Activated B cell treated with CpG ODN at 0.5 μM for 24 hours (primary cell): ENCODE measurements around the gene CXCL17. TPM values are rescaled to one million over a fixed set of nuclear protein-coding genes. Genes with fewer than 3 reads are reported as not detected.
A peak's percentile ranks its signal among the peaks of the same experiment; 100 is the strongest.

Source experiments
- ATAC-seq: fragments of 200-7000 bp; cut with Tn5 transposase; one replicate; pipeline ENCODE4 v1.10.0; 2021; ENCODE audit warnings: low read depth, mild to moderate bottlenecking, moderate library complexity
- CTCF ChIA-PET: fragments of 350-600 bp; sonication (Branson Sonifier 250); formaldehyde crosslinking; loops from one replicate; lab custom pipeline; 2021; ENCODE audit warnings: antibody characterized with exemption; lab: Charles Lee
- POLR2A ChIA-PET: fragments of 350-600 bp; sonication (Branson Sonifier 250); formaldehyde crosslinking; loops from one replicate; lab custom pipeline; 2021; ENCODE audit warnings: antibody characterized with exemption; lab: Charles Lee
- DNase-seq: peaks from one replicate; pipeline ENCODE4 v3.0.0; 2022
- H3K27ac Mint-ChIP-seq: one replicate; pipeline ENCODE4 v1.8.0; 2020; ENCODE audit warnings: mixed read lengths
- H3K27me3 Mint-ChIP-seq: one replicate; pipeline ENCODE4 v1.8.0; 2021; ENCODE audit warnings: mixed read lengths
- H3K36me3 Mint-ChIP-seq: one replicate; pipeline ENCODE4 v1.8.0; 2021; ENCODE audit warnings: low read depth, mixed read lengths
- H3K4me1 Mint-ChIP-seq: one replicate; pipeline ENCODE4 v1.8.0; 2021; ENCODE audit warnings: mixed read lengths
- H3K4me3 Mint-ChIP-seq: one replicate; pipeline ENCODE4 v1.8.0; 2020; ENCODE audit warnings: mild to moderate bottlenecking, mixed read lengths
- H3K9me3 Mint-ChIP-seq: one replicate; pipeline ENCODE4 v1.8.0; 2020; ENCODE audit warnings: mixed read lengths
- CTCF ChIP-seq: fragments of 200-600 bp; IDR thresholded peaks from one replicate; pipeline ENCODE4 v1.8.0; 2022; ENCODE audit warnings: antibody characterized with exemption, mild to moderate bottlenecking
- intact Hi-C: fragments of 100-400 bp; cut with micrococcal nuclease; formaldehyde crosslinking; loops from one replicate; pipeline ENCODE4 v1.15.1; 2024
- total RNA-seq: library from RNA; stranded (reverse); gene quantifications from 2 replicates; pipeline ENCODE4 v1.2.3, GENCODE V29; 2022

CXCL17 gene
- total RNA-seq, 1 donor from 2014 or later = not detected

- no peaks in the 10 kb centered on the region for H3K27me3 Mint-ChIP-seq
- intact Hi-C loops = loop anchor here (2.0 to 5.0 kb wide), 3 partner anchors 25 to 293 kb away; no protein-coding TSS in a partner anchor
- POLR2A ChIA-PET = interaction anchor here (1.3 to 2.3 kb wide), 4 partner anchors 16 to 308 kb away, joined by 3 to 23 read pairs (median 7); no protein-coding TSS in a partner anchor
- ATAC-seq (peak; percentile 19), DNase-seq (peak; percentile 55)
- peak overlapping the region; percentile 98 for H3K27ac Mint-ChIP-seq
- H3K4me3 Mint-ChIP-seq = peak overlapping the region; percentile 98
- H3K4me1 Mint-ChIP-seq = peaks cover 46% of the 10 kb centered on the region
- H3K36me3 Mint-ChIP-seq = peaks cover 26% of the 10 kb centered on the region
- no peaks in the 10 kb centered on the region for H3K9me3 Mint-ChIP-seq
- CTCF ChIA-PET = interaction anchor here (0.6 to 3.9 kb wide), 5 partner anchors 12 to 50 kb away, joined by 3 to 24 read pairs (median 15); no protein-coding TSS in a partner anchor
- TF ChIP-seq CTCF = no peak
Observed at GRCh38 chr19:42422092-42422900, 20.4 kb downstream of the CXCL17 start.

- DNase-seq = no peak
- intact Hi-C loops = loop anchor here (2.0 to 5.0 kb wide), 3 partner anchors 25 to 293 kb away; no protein-coding TSS in a partner anchor
- Mint-ChIP-seq H3K27me3 (no peaks in the 10 kb centered on the region), H3K4me3 (peak overlapping the region; percentile 98), H3K9me3 (no peaks in the 10 kb centered on the region), H3K36me3 (peaks cover 28% of the 10 kb centered on the region), H3K4me1 (peaks cover 46% of the 10 kb centered on the region), H3K27ac (peak overlapping the region; percentile 98)
- no peak for ATAC-seq
- POLR2A ChIA-PET = no interaction called here
- CTCF ChIA-PET = interaction anchor here (0.6 to 3.9 kb wide), 4 partner anchors 13 to 49 kb away, joined by 3 to 24 read pairs (median 12); no protein-coding TSS in a partner anchor
- no peak for TF ChIP-seq CTCF
Observed at GRCh38 chr19:42421591-42422031, 21.1 kb downstream of the CXCL17 start.

- Mint-ChIP-seq H3K27ac (peak overlapping the region; percentile 63), H3K9me3 (no peaks in the 10 kb centered on the region), H3K36me3 (peaks cover 33% of the 10 kb centered on the region), H3K4me1 (peaks cover 46% of the 10 kb centered on the region), H3K27me3 (no peaks in the 10 kb centered on the region), H3K4me3 (no peak overlapping the region)
- intact Hi-C loops = loop anchor here (5.0 kb wide), 1 partner anchor 34 kb away; no protein-coding TSS in a partner anchor
- DNase-seq (no peak), ATAC-seq (no peak)
- TF ChIP-seq CTCF = no peak
- POLR2A ChIA-PET = interaction anchor here (1.5 kb wide), 1 partner anchor 13 kb away, joined by 3 read pairs; no protein-coding TSS in a partner anchor
- CTCF ChIA-PET = interaction anchor here (1.9 to 3.9 kb wide), 4 partner anchors 13 to 19 kb away, joined by 10 to 24 read pairs (median 15); no protein-coding TSS in a partner anchor
Observed at GRCh38 chr19:42421101-42421500, 21.6 kb downstream of the CXCL17 start.

GRCh38 chr19:42420055-42420544, 22.6 kb downstream of the CXCL17 start:
- ChIA-PET POLR2A (interaction anchor here (0.6 to 1.5 kb wide), 8 partner anchors 12 to 1095 kb away, joined by 3 to 11 read pairs (median 3); partner anchors contain the start of genes PAFAH1B3 and ZNF574), CTCF (interaction anchor here (0.6 to 3.5 kb wide), 6 partner anchors 11 to 26 kb away, joined by 3 to 24 read pairs (median 7); no protein-coding TSS in a partner anchor)
- TF ChIP-seq CTCF = peak; percentile 17
- no peak overlapping the region for H3K4me3 Mint-ChIP-seq
- H3K36me3 Mint-ChIP-seq = peaks cover 36% of the 10 kb centered on the region
- ATAC-seq (peak; percentile 20), DNase-seq (peak; percentile 61)
- intact Hi-C loops = loop anchor here (1.0 to 5.0 kb wide), 2 partner anchors 13 to 33 kb away; no protein-coding TSS in a partner anchor
- peaks cover 46% of the 10 kb centered on the region for H3K4me1 Mint-ChIP-seq
- H3K27ac Mint-ChIP-seq = peak overlapping the region; percentile 53
- no peaks in the 10 kb centered on the region for H3K27me3 Mint-ChIP-seq
- H3K9me3 Mint-ChIP-seq = no peaks in the 10 kb centered on the region
